Tibial artery (tissue), 4 donors: ENCODE results near the gene NCKAP5.

Source experiments
- DNase-seq, 2 donors: peaks; one replicate each; pipeline ENCODE4 v3.0.0-alpha.2; 2019
- H3K27ac ChIP-seq, 2 donors: fragments of 200-600 bp; sonication (generic) in 1 of 2; 1 replicate in 1 of 2; 2 replicates in 1 of 2; pipeline ENCODE4 v1.5.1; 2018 to 2019; ENCODE audit warnings: mild to moderate bottlenecking in 1 of 2
- H3K27me3 ChIP-seq, 2 donors: fragments of 200-600 bp; sonication (generic) in 1 of 2; one replicate each; pipeline versions ENCODE4 v1.5.1 to v1.6.0; 2016 to 2019
- H3K36me3 ChIP-seq, 3 donors: fragments of 200-600 bp; sonication (generic) in 2 of 3; one replicate each; pipeline ENCODE4 v1.5.1; 2016 to 2019; ENCODE audit warnings: mild to moderate bottlenecking in 2 of 3
- H3K4me1 ChIP-seq, 4 donors: fragments of 200-600 bp; sonication (generic) in 2 of 4; 1 replicate in 3 of 4; 2 replicates in 1 of 4; pipeline ENCODE4 v1.5.1; 2016 to 2019
- H3K4me3 ChIP-seq, 2 donors: fragments of 200-600 bp; sonication (generic) in 1 of 2; 1 replicate in 1 of 2; 2 replicates in 1 of 2; pipeline ENCODE4 v1.5.1; 2018 to 2019; ENCODE audit warnings: mild to moderate bottlenecking in 2 of 2
- H3K9me3 ChIP-seq, 3 donors: fragments of 200-600 bp; sonication (generic) in 1 of 3; one replicate each; pipeline ENCODE4 v1.5.1; 2016 to 2019
- CTCF ChIP-seq, 2 experiments: fragments of 200-600 bp in 1 of 2; fragments of 450-650 bp in 1 of 2; IDR thresholded peaks; one replicate each; pipeline ENCODE4 v1.5.1; 2017 to 2019; ENCODE audit warnings: antibody characterized with exemption in 2 of 2, mild to moderate bottlenecking in 1 of 2, moderate library complexity in 1 of 2
- intact Hi-C: fragments of 100-400 bp; cut with DNase I; formaldehyde crosslinking; loops from one replicate; pipeline ENCODE4 v1.15.0; 2023; ENCODE audit warnings: low total_unique reads

NCKAP5 gene

DNA sequence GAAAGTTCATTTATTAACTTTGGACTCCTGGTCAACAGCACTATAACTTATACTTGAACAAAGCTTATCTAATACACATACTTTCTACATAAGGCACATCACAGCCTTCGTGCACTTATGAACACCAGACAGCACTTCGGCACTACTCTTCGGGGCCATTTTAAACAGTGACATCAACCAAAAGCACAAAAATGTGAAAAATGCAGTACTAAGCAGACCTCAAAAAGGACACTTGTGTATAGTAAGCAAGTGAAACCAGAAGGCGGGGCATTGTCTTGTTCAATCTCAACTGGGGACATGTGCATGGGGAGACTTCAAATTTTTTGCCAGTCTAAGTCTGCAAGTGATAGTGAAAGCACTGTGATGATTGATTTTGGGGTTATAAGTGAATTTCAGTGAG lies 163.0 kb downstream of the NCKAP5 start:
- Histone ChIP-seq H3K4me3 (no peak overlapping the region), H3K27me3 (no peaks in the 10 kb centered on the region), H3K9me3 (no peaks in the 10 kb centered on the region), H3K27ac (no peak overlapping the region), H3K4me1 (no peaks in the 10 kb centered on the region), H3K36me3 (no peaks in the 10 kb centered on the region)
- no peak for TF ChIP-seq CTCF (IDR thresholded peaks at IDR 0.05)
- intact Hi-C loops, result no loop called here
- DNase-seq, result no peak

DNA sequence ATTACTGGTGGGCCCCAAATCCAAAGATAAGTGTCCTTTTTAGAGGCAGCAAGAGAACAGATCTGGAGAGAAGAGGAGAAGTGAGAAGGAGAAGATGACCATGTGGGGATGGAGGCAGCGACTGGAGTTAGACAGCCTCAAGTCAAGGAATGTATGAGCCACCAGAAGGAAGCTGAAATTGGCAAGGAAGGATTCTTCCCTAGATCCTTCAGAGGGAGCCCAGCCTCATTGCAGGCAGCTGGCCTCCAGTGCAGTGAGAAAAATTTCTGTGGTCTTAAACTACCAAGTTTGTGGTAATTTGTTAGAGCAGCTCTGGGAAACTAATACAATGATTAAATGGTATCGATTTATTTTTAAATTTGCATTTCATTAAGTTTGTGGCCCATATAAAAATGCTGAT lies 167.9 kb downstream of the NCKAP5 start:
- Histone ChIP-seq H3K4me1 (no peaks in the 10 kb centered on the region), H3K27ac (no peak overlapping the region), H3K4me3 (no peak overlapping the region), H3K36me3 (no peaks in the 10 kb centered on the region), H3K9me3 (no peaks in the 10 kb centered on the region), H3K27me3 (no peaks in the 10 kb centered on the region)
- DNase-seq, result no peak
- intact Hi-C loops, result no loop called here
- no peak for TF ChIP-seq CTCF (IDR thresholded peaks at IDR 0.05)

- no peak overlapping the region for H3K27ac ChIP-seq
- H3K4me1 ChIP-seq, result no peaks in the 10 kb centered on the region
- no peak for TF ChIP-seq CTCF (IDR thresholded peaks at IDR 0.05)
- no peaks in the 10 kb centered on the region for H3K9me3 ChIP-seq
- no peak overlapping the region for H3K4me3 ChIP-seq
- no peak for DNase-seq
- H3K36me3 ChIP-seq, result no peaks in the 10 kb centered on the region
- intact Hi-C loops, result loop anchor here (1.0 kb wide), 1 partner anchor 7 kb away; no protein-coding TSS in a partner anchor
- no peaks in the 10 kb centered on the region for H3K27me3 ChIP-seq
Observed at GRCh38 chr2:133393895-133394294, 174.4 kb downstream of the NCKAP5 start.

- Histone ChIP-seq H3K36me3 (no peaks in the 10 kb centered on the region), H3K9me3 (no peaks in the 10 kb centered on the region), H3K4me3 (no peak overlapping the region), H3K4me1 (no peaks in the 10 kb centered on the region), H3K27me3 (no peaks in the 10 kb centered on the region), H3K27ac (no peak overlapping the region)
- no peak for DNase-seq
- no peak for TF ChIP-seq CTCF (IDR thresholded peaks at IDR 0.05)
- intact Hi-C loops, result no loop called here
Observed at GRCh38 chr2:133390156-133390555, 178.1 kb downstream of the NCKAP5 start.

- Histone ChIP-seq H3K36me3 (no peaks in the 10 kb centered on the region), H3K27ac (no peak overlapping the region), H3K4me1 (no peaks in the 10 kb centered on the region), H3K9me3 (no peaks in the 10 kb centered on the region), H3K4me3 (no peak overlapping the region), H3K27me3 (no peaks in the 10 kb centered on the region)
- DNase-seq, result no peak
- intact Hi-C loops, result no loop called here
- no peak for TF ChIP-seq CTCF (IDR thresholded peaks at IDR 0.05)
Observed at GRCh38 chr2:133389569-133389968, 178.7 kb downstream of the NCKAP5 start.

- no peak overlapping the region for H3K27ac ChIP-seq
- H3K4me1 ChIP-seq, result no peaks in the 10 kb centered on the region
- DNase-seq, result no peak
- H3K9me3 ChIP-seq, result no peaks in the 10 kb centered on the region
- no peak overlapping the region for H3K4me3 ChIP-seq
- TF ChIP-seq CTCF (IDR thresholded peaks at IDR 0.05), result no peak
- no peaks in the 10 kb centered on the region for H3K36me3 ChIP-seq
- no peaks in the 10 kb centered on the region for H3K27me3 ChIP-seq
- intact Hi-C loops, result no loop called here
Observed at GRCh38 chr2:133382566-133382965, 185.7 kb downstream of the NCKAP5 start.
